ENCODE data around the gene RUVBL1.

GRCh38 chr3:128170866-128171516, 47.4 kb upstream of the RUVBL1 start:
- no peak for TF ChIP-seq EZH2phosphoT487 (IDR thresholded peaks at IDR 0.05; ENCODE audit: low read length)
- peak; percentile 2; the same call in 1 of the 2 replicates for TF ChIP-seq CTCF (IDR thresholded peaks at IDR 0.05; ENCODE audit: low read length)
- TF ChIP-seq EZH2 (optimal IDR thresholded peaks at IDR 0.05; ENCODE audit: low read depth, low read length): no peak

Measured in MM.1S (cell line).